Hepatocyte (in vitro differentiated cells): Measurements from ENCODE around the gene ZFAND2A. TPM values are rescaled to one million over a fixed set of nuclear protein-coding genes. Genes with fewer than 3 reads are reported as not detected.

Experiments
- DNase-seq: peaks from one replicate; pipeline ENCODE4 v3.0.0-alpha.2; 2016; ENCODE audit warnings: low spot score
- H2AFZ ChIP-seq: fragments of 200-600 bp; sonication (generic); 2 replicates; pipeline ENCODE4 v1.6.0; 2016; ENCODE audit warnings: antibody characterized with exemption, mild to moderate bottlenecking
- H3K27ac ChIP-seq: fragments of 200-600 bp; sonication (generic); 2 replicates; pipeline ENCODE4 v1.5.1; 2016; ENCODE audit warnings: mild to moderate bottlenecking
- H3K27me3 ChIP-seq: fragments of 200-600 bp; sonication (generic); 2 replicates; pipeline ENCODE4 v1.6.1; 2016
- H3K36me3 ChIP-seq: fragments of 200-600 bp; sonication (generic); replicated peaks from 2 replicates; pipeline ENCODE4 v1.5.1; 2016; ENCODE audit warnings: low read depth; ENCODE audit not compliant: insufficient read depth
- H3K4me1 ChIP-seq: fragments of 200-600 bp; sonication (generic); 2 replicates; pipeline ENCODE4 v1.5.1; 2016; ENCODE audit warnings: mild to moderate bottlenecking, moderate library complexity; ENCODE audit not compliant: insufficient read depth
- H3K4me2 ChIP-seq: fragments of 200-600 bp; sonication (generic); 2 replicates; pipeline ENCODE4 v1.6.0; 2016
- H3K4me3 ChIP-seq: fragments of 200-600 bp; sonication (generic); 2 replicates; pipeline ENCODE4 v1.5.1; 2016; ENCODE audit warnings: mild to moderate bottlenecking
- H3K79me2 ChIP-seq: fragments of 200-600 bp; sonication (generic); 2 replicates; pipeline ENCODE4 v1.6.0; 2017; ENCODE audit warnings: mild to moderate bottlenecking
- H3K9me2 ChIP-seq: fragments of 200-600 bp; sonication (generic); replicated peaks from 2 replicates; pipeline ENCODE4 v1.6.0; 2017; ENCODE audit warnings: mild to moderate bottlenecking; ENCODE audit not compliant: insufficient read depth
- H3K9me3 ChIP-seq: fragments of 200-600 bp; sonication (generic); 2 replicates; pipeline ENCODE4 v1.5.1; 2016; ENCODE audit warnings: low read depth, mild to moderate bottlenecking
- H4K20me1 ChIP-seq: fragments of 200-600 bp; sonication (generic); 2 replicates; pipeline ENCODE4 v1.6.0; 2016; ENCODE audit warnings: mild to moderate bottlenecking; ENCODE audit not compliant: insufficient read depth, poor library complexity, severe bottlenecking
- EZH2 ChIP-seq: fragments of 200-600 bp; sonication (generic); IDR thresholded peaks from 2 replicates; pipeline ENCODE4 v1.6.1; 2016; ENCODE audit warnings: antibody characterized with exemption, mild to moderate bottlenecking, borderline replicate concordance
- EZH2phosphoT487 ChIP-seq: fragments of 200-600 bp; sonication (generic); IDR thresholded peaks from one replicate; pipeline ENCODE4 v1.6.1; 2018; ENCODE audit warnings: antibody characterized with exemption, mild to moderate bottlenecking, low read depth, moderate library complexity; ENCODE audit not compliant: unreplicated experiment, severe bottlenecking
- WGBS: methylation state at CpG from one replicate; pipeline ENCODE4 v1.1.6; 2016; ENCODE audit warnings: low lambda C conversion rate; ENCODE audit errors: missing lambda C conversion rate; 5-methylcytosine and 5-hydroxymethylcytosine counted together
- polyA plus RNA-seq: library from polyadenylated mRNA; unstranded; fragments of >200 nt; fragmentation: Nextera tagmentation; extraction: Ambion mirVana; gene quantifications from 2 replicates; pipeline ENCODE4 v1.2.1, GENCODE V29; 2016
- total RNA-seq: library from RNA; depleted of rRNA; stranded (reverse); fragments of >200 nt; gene quantifications from 2 replicates; pipeline ENCODE4 v1.2.3, GENCODE V29; 2014
- TF ChIP-seq, protein P1 (sequence below): fragments of 200-600 bp; sonication (generic); IDR thresholded peaks from 2 replicates; pipeline ENCODE4 v1.5.1; 2016; ENCODE audit warnings: antibody characterized with exemption, mild to moderate bottlenecking; ENCODE audit not compliant: poor library complexity

ZFAND2A gene
- total and polyA plus RNA-seq, 2 experiments from 2014 or later, result 35.4 to 54.3 TPM

DNA sequence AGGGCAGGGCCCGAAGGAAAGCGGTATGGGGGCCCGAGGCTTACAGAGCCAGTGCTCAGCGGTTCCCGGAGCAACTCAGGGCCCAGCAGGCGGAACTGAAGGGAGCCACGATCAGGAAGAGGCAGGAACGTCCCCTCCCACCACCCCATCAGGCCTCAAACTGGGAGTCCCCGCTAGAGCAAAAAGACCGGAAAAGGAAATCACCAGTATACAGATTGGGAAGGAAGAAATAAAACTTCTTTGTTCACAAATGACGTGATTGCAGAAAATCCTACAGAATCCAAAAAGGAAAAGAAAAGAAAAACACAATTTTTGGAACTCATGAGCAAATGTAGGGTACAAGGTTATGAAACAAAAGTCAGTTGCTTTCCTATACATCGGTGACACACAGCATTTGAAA, 21.6 kb upstream of the ZFAND2A start:
- no peaks in the 10 kb centered on the region for H3K9me3 ChIP-seq
- DNase-seq, result no peak
- no peak overlapping the region for H2AFZ ChIP-seq
- WGBS, result 86% methylated on average over 11 of the region's 12 CpGs
- H3K27me3 ChIP-seq, result peaks cover 13% of the 10 kb centered on the region
- no peaks in the 10 kb centered on the region for H3K79me2 ChIP-seq
- TF ChIP-seq EZH2phosphoT487, result no peak
- TF ChIP-seq EZH2, result no peak
- TF ChIP-seq, protein P1, sequence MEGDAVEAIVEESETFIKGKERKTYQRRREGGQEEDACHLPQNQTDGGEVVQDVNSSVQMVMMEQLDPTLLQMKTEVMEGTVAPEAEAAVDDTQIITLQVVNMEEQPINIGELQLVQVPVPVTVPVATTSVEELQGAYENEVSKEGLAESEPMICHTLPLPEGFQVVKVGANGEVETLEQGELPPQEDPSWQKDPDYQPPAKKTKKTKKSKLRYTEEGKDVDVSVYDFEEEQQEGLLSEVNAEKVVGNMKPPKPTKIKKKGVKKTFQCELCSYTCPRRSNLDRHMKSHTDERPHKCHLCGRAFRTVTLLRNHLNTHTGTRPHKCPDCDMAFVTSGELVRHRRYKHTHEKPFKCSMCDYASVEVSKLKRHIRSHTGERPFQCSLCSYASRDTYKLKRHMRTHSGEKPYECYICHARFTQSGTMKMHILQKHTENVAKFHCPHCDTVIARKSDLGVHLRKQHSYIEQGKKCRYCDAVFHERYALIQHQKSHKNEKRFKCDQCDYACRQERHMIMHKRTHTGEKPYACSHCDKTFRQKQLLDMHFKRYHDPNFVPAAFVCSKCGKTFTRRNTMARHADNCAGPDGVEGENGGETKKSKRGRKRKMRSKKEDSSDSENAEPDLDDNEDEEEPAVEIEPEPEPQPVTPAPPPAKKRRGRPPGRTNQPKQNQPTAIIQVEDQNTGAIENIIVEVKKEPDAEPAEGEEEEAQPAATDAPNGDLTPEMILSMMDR, result no peak
- H3K4me1 ChIP-seq, result no peaks in the 10 kb centered on the region
- no peaks in the 10 kb centered on the region for H3K9me2 ChIP-seq
- H3K36me3 ChIP-seq, result no peaks in the 10 kb centered on the region
- H3K4me2 ChIP-seq, result no peak overlapping the region
- no peaks in the 10 kb centered on the region for H4K20me1 ChIP-seq
- no peak overlapping the region for H3K27ac ChIP-seq
- no peak overlapping the region for H3K4me3 ChIP-seq

DNA sequence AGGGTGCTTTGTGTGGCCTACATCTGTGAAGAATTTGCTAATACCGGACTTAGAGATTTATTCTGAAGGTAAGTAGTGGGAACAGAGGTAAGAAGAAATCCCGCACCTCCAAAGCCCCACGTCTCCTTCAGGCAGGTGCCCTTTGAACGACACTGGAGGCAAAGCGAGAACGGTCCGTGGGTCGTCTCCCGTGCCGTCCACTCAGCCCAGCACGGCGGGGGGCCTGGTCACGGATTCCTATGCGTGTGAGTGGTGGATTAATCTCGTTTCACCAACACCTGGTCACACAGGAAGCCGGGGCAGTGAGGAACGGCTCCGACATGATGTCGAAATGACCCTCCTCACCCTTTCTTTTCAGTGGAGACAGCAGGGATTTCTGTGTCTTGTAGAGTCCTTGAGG, 21.0 kb upstream of the ZFAND2A start:
- H3K4me1 ChIP-seq, result no peaks in the 10 kb centered on the region
- H3K4me2 ChIP-seq, result no peak overlapping the region
- H3K36me3 ChIP-seq, result no peaks in the 10 kb centered on the region
- no peaks in the 10 kb centered on the region for H3K79me2 ChIP-seq
- H3K9me3 ChIP-seq, result no peaks in the 10 kb centered on the region
- no peaks in the 10 kb centered on the region for H4K20me1 ChIP-seq
- peaks cover 7% of the 10 kb centered on the region for H3K27me3 ChIP-seq
- DNase-seq, result no peak
- 93% methylated on average over 19 of the region's 19 CpGs for WGBS
- no peaks in the 10 kb centered on the region for H3K9me2 ChIP-seq
- H3K4me3 ChIP-seq, result no peak overlapping the region
- H3K27ac ChIP-seq, result no peak overlapping the region
- H2AFZ ChIP-seq, result no peak overlapping the region
- TF ChIP-seq EZH2 (no peak), EZH2phosphoT487 (no peak)
- TF ChIP-seq, protein P1, result no peak

DNA sequence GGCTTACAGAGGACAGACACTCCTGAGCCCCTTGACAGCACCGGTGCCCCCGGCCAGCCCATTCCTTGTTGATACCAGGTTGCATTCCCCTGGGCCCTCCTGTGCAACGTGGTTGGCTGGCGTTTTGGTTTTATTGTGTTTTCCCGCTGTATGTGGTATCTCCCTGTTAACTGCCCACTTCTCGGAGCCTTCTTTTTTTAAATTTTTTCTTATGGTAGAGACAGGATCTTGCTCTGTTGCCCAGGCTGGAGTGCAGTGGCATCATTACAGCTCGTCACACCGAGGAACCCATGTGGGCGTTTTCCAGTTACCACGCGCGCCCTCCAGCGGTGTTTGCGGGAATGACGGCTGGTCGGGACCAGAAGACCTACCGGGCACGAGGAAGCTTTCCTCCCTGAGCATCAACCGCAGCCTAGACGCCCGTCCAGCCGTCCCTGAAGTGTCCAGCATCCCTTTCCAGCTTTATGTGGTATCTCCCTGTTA, 16.9 kb upstream of the ZFAND2A start:
- Histone ChIP-seq H4K20me1 (no peaks in the 10 kb centered on the region), H3K4me3 (no peak overlapping the region), H3K4me1 (no peaks in the 10 kb centered on the region), H3K4me2 (no peak overlapping the region), H3K27me3 (no peaks in the 10 kb centered on the region), H3K27ac (no peak overlapping the region), H3K9me3 (no peaks in the 10 kb centered on the region), H3K9me2 (no peaks in the 10 kb centered on the region), H3K79me2 (no peaks in the 10 kb centered on the region), H2AFZ (no peak overlapping the region), H3K36me3 (no peaks in the 10 kb centered on the region)
- WGBS, result 48% methylated on average over 22 of the region's 22 CpGs
- TF ChIP-seq, protein P1, result peak; percentile 44
- no peak for TF ChIP-seq EZH2phosphoT487
- DNase-seq, result peak; percentile 69
